ENCODE measurements around the gene PCK2. TPM values are rescaled to one million over a fixed set of nuclear protein-coding genes. Genes with fewer than 3 reads are reported as not detected.

The PCK2 gene
- total and polyA plus RNA-seq, 2 of the 13 experiments (the other 11 are each of a cell fraction or from before 2014, with no cell fraction given) = 129 to 272 TPM

DNA sequence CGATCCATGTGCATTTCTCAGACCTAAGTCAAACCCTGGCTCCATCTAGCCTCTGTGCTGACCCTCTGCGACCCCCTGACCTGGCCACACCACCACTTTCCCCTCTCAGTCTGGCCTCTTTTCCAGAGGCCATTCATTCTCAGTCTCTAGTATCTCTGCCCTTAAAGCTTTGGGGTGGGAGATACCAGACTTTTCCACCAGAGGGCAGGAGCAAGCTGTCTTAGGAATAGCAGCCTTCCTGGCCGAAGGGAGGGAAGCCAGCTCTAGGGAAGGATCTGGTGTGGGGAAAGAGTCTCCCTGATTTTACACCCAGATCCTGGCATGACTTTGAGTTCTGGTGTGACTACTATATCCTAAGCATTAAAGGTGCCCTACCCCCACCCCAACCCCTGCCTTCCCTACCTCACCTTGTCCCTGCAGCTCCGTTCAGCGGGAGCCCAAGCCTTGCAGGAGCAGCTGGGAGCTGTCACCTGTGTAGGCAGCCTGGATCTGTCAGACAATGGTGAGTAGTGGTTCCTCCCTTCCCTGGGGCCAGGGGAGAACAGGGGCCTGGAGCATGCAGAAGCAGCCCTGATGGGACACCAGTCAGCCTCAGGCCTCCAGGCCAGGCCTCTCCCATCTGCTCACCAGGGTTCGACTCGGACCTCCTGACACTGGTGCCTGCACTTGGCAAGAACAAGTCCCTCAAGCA is 35.7 kb upstream of the PCK2 start (continued):
- TF ChIP-seq, protein P1, sequence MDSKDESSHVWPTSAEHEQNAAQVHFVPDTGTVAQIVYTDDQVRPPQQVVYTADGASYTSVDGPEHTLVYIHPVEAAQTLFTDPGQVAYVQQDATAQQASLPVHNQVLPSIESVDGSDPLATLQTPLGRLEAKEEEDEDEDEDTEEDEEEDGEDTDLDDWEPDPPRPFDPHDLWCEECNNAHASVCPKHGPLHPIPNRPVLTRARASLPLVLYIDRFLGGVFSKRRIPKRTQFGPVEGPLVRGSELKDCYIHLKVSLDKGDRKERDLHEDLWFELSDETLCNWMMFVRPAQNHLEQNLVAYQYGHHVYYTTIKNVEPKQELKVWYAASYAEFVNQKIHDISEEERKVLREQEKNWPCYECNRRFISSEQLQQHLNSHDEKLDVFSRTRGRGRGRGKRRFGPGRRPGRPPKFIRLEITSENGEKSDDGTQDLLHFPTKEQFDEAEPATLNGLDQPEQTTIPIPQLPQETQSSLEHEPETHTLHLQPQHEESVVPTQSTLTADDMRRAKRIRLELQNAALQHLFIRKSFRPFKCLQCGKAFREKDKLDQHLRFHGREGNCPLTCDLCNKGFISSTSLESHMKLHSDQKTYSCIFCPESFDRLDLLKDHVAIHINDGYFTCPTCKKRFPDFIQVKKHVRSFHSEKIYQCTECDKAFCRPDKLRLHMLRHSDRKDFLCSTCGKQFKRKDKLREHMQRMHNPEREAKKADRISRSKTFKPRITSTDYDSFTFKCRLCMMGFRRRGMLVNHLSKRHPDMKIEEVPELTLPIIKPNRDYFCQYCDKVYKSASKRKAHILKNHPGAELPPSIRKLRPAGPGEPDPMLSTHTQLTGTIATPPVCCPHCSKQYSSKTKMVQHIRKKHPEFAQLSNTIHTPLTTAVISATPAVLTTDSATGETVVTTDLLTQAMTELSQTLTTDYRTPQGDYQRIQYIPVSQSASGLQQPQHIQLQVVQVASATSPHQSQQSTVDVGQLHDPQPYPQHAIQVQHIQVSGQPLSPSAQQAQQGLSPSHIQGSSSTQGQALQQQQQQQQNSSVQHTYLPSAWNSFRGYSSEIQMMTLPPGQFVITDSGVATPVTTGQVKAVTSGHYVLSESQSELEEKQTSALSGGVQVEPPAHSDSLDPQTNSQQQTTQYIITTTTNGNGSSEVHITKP (CRISPR knock-in tag; IDR thresholded peaks at IDR 0.05; ENCODE audit: low read depth) = peak; percentile 67
- TF ChIP-seq YY1 (IDR thresholded peaks at IDR 0.05; ENCODE audit: insufficient read depth, insufficient replicate concordance, low read depth, low read length) = peak; percentile 30
- TF ChIP-seq SCMH1 (CRISPR knock-in tag; IDR thresholded peaks at IDR 0.05; ENCODE audit: borderline replicate concordance) = no peak
- no peak for TF ChIP-seq HIVEP1 (CRISPR knock-in tag; IDR thresholded peaks at IDR 0.05)
- TF ChIP-seq GATAD2A (CRISPR knock-in tag; IDR thresholded peaks at IDR 0.05) = peak; percentile 69
- TF ChIP-seq ZFP62 (CRISPR knock-in tag; IDR thresholded peaks at IDR 0.05) = no peak
- TF ChIP-seq ZNF556 (CRISPR knock-in tag; IDR thresholded peaks at IDR 0.05; ENCODE audit: borderline replicate concordance) = peak; percentile 67; the same call in 1 of the 2 replicates
- peak; percentile 41; the same call in 1 of the 2 replicates for TF ChIP-seq ZMYM4 (CRISPR knock-in tag; IDR thresholded peaks at IDR 0.05)
- peak; percentile 48; the same call in 1 of the 2 replicates for TF ChIP-seq THAP11 (CRISPR knock-in tag; IDR thresholded peaks at IDR 0.05)
- TF ChIP-seq, protein P2, sequence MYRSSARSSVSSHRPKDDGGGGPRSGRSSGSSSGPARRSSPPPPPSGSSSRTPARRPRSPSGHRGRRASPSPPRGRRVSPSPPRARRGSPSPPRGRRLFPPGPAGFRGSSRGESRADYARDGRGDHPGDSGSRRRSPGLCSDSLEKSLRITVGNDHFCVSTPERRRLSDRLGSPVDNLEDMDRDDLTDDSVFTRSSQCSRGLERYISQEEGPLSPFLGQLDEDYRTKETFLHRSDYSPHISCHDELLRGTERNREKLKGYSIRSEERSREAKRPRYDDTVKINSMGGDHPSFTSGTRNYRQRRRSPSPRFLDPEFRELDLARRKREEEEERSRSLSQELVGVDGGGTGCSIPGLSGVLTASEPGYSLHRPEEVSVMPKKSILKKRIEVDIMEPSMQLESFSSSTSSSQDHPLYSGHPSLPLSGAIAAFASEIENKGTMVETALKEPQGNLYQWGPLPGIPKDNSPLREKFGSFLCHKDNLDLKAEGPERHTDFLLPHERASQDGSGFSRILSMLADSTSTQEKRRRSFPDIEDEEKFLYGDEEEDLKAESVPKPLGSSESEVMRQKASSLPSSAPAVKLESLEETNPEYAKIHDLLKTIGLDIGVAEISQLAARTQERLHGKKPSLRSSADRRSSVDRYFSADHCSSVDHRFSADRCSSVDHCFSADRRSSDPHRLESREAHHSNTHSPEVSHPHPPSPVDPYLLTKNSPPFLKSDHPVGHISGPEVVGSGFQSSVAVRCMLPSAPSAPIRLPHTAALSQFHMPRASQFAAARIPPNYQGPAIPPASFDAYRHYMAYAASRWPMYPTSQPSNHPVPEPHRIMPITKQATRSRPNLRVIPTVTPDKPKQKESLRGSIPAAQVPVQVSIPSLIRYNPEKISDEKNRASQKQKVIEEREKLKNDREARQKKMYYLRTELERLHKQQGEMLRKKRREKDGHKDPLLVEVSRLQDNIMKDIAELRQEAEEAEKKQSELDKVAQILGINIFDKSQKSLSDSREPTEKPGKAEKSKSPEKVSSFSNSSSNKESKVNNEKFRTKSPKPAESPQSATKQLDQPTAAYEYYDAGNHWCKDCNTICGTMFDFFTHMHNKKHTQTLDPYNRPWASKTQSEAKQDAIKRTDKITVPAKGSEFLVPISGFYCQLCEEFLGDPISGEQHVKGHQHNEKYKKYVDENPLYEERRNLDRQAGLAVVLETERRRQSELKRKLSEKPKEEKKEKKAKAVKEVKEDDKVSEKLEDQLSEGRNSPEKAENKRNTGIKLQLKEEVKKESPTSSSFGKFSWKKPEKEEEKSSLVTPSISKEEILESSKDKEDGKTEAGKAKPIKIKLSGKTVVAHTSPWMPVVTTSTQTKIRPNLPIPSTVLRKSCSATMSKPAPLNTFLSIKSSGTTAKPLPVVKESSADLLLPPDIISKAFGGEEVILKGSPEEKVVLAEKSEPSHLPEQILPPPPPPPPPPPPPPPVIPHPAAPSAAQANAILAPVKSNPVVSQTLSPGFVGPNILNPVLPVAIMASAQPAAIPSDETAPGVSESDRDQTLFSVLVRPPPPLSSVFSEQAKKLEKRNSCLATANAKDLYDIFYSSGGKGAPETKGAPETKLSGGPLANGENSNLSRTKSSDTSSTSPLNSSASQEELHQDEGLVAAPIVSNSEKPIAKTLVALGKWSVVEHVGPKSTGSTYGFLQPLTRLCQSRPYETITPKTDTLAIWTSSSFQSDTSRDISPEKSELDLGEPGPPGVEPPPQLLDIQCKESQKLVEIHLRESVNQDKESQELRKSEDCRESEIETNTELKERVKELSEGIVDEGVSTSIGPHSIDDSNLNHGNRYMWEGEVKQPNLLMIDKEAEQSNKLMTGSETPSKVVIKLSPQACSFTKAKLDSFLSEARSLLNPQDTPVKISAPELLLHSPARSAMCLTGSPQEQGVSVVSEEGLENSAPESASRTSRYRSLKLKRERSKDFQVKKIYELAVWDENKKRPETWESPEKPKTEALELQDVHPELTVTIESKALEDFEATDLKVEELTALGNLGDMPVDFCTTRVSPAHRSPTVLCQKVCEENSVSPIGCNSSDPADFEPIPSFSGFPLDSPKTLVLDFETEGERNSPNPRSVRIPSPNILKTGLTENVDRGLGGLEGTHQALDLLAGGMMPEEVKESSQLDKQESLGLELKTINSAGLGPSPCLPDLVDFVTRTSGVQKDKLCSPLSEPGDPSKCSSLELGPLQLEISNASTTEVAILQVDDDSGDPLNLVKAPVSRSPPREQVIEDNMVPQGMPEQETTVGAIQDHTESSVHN (CRISPR knock-in tag; IDR thresholded peaks at IDR 0.05) = peak; percentile 66; the same call in 1 of the 2 replicates
- no peak for TF ChIP-seq ZNF263 (CRISPR knock-in tag; IDR thresholded peaks at IDR 0.05)
- TF ChIP-seq TARDBP (CRISPR knock-in tag; IDR thresholded peaks at IDR 0.05) = peak; percentile 32; the same call in 1 of the 2 replicates
- TF ChIP-seq, protein P3, sequence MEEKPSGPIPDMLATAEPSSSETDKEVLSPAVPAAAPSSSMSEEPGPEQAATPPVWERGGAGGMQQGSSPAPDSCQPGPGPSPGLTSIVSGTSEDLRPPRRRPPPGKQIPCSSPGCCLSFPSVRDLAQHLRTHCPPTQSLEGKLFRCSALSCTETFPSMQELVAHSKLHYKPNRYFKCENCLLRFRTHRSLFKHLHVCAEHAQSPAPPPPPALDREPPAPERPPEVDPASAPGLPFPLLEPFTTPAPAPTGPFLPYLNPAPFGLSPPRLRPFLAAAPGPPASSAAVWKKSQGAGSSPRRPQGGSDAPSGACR (CRISPR knock-in tag; IDR thresholded peaks at IDR 0.05) = 0 out of 2 replicates have a peak, but pooled peaks have one; percentile 54
- TF ChIP-seq, protein P4, sequence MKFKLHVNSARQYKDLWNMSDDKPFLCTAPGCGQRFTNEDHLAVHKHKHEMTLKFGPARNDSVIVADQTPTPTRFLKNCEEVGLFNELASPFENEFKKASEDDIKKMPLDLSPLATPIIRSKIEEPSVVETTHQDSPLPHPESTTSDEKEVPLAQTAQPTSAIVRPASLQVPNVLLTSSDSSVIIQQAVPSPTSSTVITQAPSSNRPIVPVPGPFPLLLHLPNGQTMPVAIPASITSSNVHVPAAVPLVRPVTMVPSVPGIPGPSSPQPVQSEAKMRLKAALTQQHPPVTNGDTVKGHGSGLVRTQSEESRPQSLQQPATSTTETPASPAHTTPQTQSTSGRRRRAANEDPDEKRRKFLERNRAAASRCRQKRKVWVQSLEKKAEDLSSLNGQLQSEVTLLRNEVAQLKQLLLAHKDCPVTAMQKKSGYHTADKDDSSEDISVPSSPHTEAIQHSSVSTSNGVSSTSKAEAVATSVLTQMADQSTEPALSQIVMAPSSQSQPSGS (CRISPR knock-in tag; IDR thresholded peaks at IDR 0.05) = peak; percentile 55; the same call in 1 of the 2 replicates
- TF ChIP-seq JUN (CRISPR knock-in tag; IDR thresholded peaks at IDR 0.05) = no peak
